SK-N-SH treated with all-trans-retinoic acid at 6 μM for 48 hours (cell line): Measurements from ENCODE around the gene SART1.

Source experiments
- ATAC-seq: fragments of 200-7000 bp; cut with Tn5 transposase; 3 replicates; pipeline ENCODE4 v1.9.1; 2020; ENCODE audit warnings: mild to moderate bottlenecking, moderate library complexity
- ARNTL ChIP-seq: fragments of 450-650 bp; formaldehyde crosslinking; IDR thresholded peaks from 2 replicates; pipeline ENCODE4 v1.5.0; 2020; ENCODE audit warnings: low read depth, mild to moderate bottlenecking, moderate library complexity, borderline replicate concordance
- BACH2 ChIP-seq: fragments of 250-450 bp; sonication (Bioruptor Pico); IDR thresholded peaks from 2 replicates; pipeline ENCODE4 v1.9.0; 2021; ENCODE audit warnings: mild to moderate bottlenecking, borderline replicate concordance
- CSDC2 ChIP-seq: fragments of 250-450 bp; sonication (Bioruptor Pico); IDR thresholded peaks from 2 replicates; pipeline ENCODE4 v1.5.0; 2020; ENCODE audit warnings: mild to moderate bottlenecking, moderate library complexity
- GLIS3 ChIP-seq: fragments of 250-450 bp; sonication (Bioruptor Pico); IDR thresholded peaks from 2 replicates; pipeline ENCODE4 v1.5.0; 2020; ENCODE audit warnings: mild to moderate bottlenecking, moderate library complexity
- ISL1 ChIP-seq: fragments of 250-450 bp; sonication (Bioruptor Pico); IDR thresholded peaks from 2 replicates; pipeline ENCODE4 v2.1.2; 2022; ENCODE audit warnings: mild to moderate bottlenecking, moderate library complexity
- OSR1 ChIP-seq: fragments of 250-450 bp; sonication (Bioruptor Pico); IDR thresholded peaks from 2 replicates; pipeline ENCODE4 v1.8.0; 2022; ENCODE audit warnings: moderate library complexity, mild to moderate bottlenecking, inconsistent platforms
- PPARA ChIP-seq: fragments of 250-450 bp; sonication (Bioruptor Pico); IDR thresholded peaks from 2 replicates; pipeline ENCODE4 v1.5.0; 2020; ENCODE audit warnings: mild to moderate bottlenecking, borderline replicate concordance
- RARB ChIP-seq: fragments of 250-450 bp; sonication (Bioruptor Pico); IDR thresholded peaks from 2 replicates; pipeline ENCODE4 v1.8.0; 2021; ENCODE audit warnings: mild to moderate bottlenecking, moderate library complexity
- SNAI2 ChIP-seq: fragments of 250-450 bp; sonication (Bioruptor Pico); IDR thresholded peaks from 2 replicates; pipeline ENCODE4 v1.5.0; 2020; ENCODE audit warnings: mild to moderate bottlenecking, moderate library complexity
- TCF4 ChIP-seq: fragments of 250-450 bp; sonication (Bioruptor Pico); IDR thresholded peaks from 2 replicates; pipeline ENCODE4 v1.8.0; 2021; ENCODE audit warnings: mild to moderate bottlenecking, moderate library complexity, borderline replicate concordance
- TOX ChIP-seq: fragments of 250-450 bp; sonication (Bioruptor Pico); IDR thresholded peaks from 2 replicates; pipeline ENCODE4 v1.8.0; 2021; ENCODE audit warnings: mild to moderate bottlenecking, moderate library complexity, borderline replicate concordance
- ZC3H10 ChIP-seq: fragments of 250-450 bp; sonication (Bioruptor Pico); IDR thresholded peaks from 2 replicates; pipeline ENCODE4 v1.5.1; 2021; ENCODE audit warnings: mild to moderate bottlenecking, moderate library complexity
- ZFP3 ChIP-seq: fragments of 250-450 bp; sonication (Bioruptor Pico); IDR thresholded peaks from 2 replicates; pipeline ENCODE4 v1.5.0; 2020; ENCODE audit warnings: mild to moderate bottlenecking, moderate library complexity
- ZFP30 ChIP-seq: fragments of 450-650 bp; formaldehyde crosslinking; IDR thresholded peaks from 2 replicates; pipeline ENCODE4 v1.5.0; 2022; ENCODE audit warnings: mild to moderate bottlenecking, moderate library complexity
- ZNF565 ChIP-seq: fragments of 450-650 bp; formaldehyde crosslinking; conservative IDR thresholded peaks from 2 replicates; pipeline ENCODE4 v1.5.0; 2020; ENCODE audit warnings: low read depth, mild to moderate bottlenecking, moderate library complexity
- ZNF70 ChIP-seq: fragments of 450-650 bp; formaldehyde crosslinking; IDR thresholded peaks from 2 replicates; pipeline ENCODE4 v1.5.0; 2020; ENCODE audit warnings: mild to moderate bottlenecking, moderate library complexity
- ZNF8 ChIP-seq: fragments of 450-650 bp; formaldehyde crosslinking; IDR thresholded peaks from 2 replicates; pipeline ENCODE4 v1.5.0; 2020; ENCODE audit warnings: mild to moderate bottlenecking, moderate library complexity
- TF ChIP-seq, protein P1 (sequence below): fragments of 250-450 bp; sonication (Bioruptor Pico); IDR thresholded peaks from 2 replicates; pipeline ENCODE4 v1.8.0; 2021; ENCODE audit warnings: low read depth, mild to moderate bottlenecking, moderate library complexity, borderline replicate concordance
- TF ChIP-seq, protein P2 (sequence below): fragments of 250-450 bp; sonication (Bioruptor Pico); IDR thresholded peaks from 2 replicates; pipeline ENCODE4 v1.8.0; 2020; ENCODE audit warnings: mild to moderate bottlenecking, moderate library complexity, borderline replicate concordance
- TF ChIP-seq, protein P3 (sequence below): fragments of 250-450 bp; sonication (Bioruptor Pico); IDR thresholded peaks from 2 replicates; pipeline ENCODE4 v1.5.1; 2021; ENCODE audit warnings: mild to moderate bottlenecking, moderate library complexity
- TF ChIP-seq, protein P4 (sequence below): fragments of 250-450 bp; sonication (Bioruptor Pico); IDR thresholded peaks from 2 replicates; pipeline ENCODE4 v1.5.0; 2020; ENCODE audit warnings: mild to moderate bottlenecking, moderate library complexity

Gene SART1

DNA sequence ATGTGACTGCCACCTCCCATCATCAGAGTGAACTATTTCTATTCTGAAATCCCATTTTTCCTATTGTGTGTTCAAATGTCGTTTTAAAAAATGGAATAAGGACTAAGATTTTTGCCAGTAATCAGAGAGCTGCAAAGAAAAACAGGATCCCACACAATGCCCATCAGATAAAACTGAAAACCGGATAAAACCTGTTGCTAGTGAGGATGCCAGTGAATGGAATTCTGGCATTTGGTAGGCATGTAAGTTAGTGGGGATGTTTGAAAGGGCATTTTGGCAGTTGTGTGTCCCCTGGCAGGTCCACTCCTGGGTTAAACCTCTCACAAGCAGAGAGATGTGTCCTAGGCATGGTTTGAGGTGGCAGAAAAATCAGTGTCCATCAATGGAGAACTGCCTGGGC lies 36.1 kb upstream of the SART1 start:
- peak; percentile 31; the same call in 2 of the 3 replicates for ATAC-seq
- TF ChIP-seq RARB: no peak
- TF ChIP-seq ZFP30: no peak
- TF ChIP-seq, protein P1, sequence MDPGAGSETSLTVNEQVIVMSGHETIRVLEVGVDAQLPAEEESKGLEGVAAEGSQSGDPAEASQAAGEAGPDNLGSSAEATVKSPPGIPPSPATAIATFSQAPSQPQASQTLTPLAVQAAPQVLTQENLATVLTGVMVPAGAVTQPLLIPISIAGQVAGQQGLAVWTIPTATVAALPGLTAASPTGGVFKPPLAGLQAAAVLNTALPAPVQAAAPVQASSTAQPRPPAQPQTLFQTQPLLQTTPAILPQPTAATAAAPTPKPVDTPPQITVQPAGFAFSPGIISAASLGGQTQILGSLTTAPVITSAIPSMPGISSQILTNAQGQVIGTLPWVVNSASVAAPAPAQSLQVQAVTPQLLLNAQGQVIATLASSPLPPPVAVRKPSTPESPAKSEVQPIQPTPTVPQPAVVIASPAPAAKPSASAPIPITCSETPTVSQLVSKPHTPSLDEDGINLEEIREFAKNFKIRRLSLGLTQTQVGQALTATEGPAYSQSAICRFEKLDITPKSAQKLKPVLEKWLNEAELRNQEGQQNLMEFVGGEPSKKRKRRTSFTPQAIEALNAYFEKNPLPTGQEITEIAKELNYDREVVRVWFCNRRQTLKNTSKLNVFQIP: no peak
- TF ChIP-seq, protein P2, sequence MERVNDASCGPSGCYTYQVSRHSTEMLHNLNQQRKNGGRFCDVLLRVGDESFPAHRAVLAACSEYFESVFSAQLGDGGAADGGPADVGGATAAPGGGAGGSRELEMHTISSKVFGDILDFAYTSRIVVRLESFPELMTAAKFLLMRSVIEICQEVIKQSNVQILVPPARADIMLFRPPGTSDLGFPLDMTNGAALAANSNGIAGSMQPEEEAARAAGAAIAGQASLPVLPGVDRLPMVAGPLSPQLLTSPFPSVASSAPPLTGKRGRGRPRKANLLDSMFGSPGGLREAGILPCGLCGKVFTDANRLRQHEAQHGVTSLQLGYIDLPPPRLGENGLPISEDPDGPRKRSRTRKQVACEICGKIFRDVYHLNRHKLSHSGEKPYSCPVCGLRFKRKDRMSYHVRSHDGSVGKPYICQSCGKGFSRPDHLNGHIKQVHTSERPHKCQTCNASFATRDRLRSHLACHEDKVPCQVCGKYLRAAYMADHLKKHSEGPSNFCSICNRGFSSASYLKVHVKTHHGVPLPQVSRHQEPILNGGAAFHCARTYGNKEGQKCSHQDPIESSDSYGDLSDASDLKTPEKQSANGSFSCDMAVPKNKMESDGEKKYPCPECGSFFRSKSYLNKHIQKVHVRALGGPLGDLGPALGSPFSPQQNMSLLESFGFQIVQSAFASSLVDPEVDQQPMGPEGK (CRISPR knock-in tag): no peak
- no peak for TF ChIP-seq SNAI2
- TF ChIP-seq OSR1 (CRISPR knock-in tag): no peak
- no peak for TF ChIP-seq PPARA (CRISPR knock-in tag)
- no peak for TF ChIP-seq ZFP3 (CRISPR knock-in tag)
- no peak for TF ChIP-seq ARNTL (CRISPR knock-in tag)
- no peak for TF ChIP-seq ZNF70 (CRISPR knock-in tag)
- no peak for TF ChIP-seq BACH2 (CRISPR knock-in tag)
- TF ChIP-seq, protein P3, sequence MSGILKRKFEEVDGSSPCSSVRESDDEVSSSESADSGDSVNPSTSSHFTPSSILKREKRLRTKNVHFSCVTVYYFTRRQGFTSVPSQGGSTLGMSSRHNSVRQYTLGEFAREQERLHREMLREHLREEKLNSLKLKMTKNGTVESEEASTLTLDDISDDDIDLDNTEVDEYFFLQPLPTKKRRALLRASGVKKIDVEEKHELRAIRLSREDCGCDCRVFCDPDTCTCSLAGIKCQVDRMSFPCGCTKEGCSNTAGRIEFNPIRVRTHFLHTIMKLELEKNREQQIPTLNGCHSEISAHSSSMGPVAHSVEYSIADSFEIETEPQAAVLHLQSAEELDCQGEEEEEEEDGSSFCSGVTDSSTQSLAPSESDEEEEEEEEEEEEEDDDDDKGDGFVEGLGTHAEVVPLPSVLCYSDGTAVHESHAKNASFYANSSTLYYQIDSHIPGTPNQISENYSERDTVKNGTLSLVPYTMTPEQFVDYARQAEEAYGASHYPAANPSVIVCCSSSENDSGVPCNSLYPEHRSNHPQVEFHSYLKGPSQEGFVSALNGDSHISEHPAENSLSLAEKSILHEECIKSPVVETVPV (CRISPR knock-in tag): no peak
- no peak for TF ChIP-seq ZNF565 (CRISPR knock-in tag)
- no peak for TF ChIP-seq TCF4 (CRISPR knock-in tag)
- TF ChIP-seq, protein P4, sequence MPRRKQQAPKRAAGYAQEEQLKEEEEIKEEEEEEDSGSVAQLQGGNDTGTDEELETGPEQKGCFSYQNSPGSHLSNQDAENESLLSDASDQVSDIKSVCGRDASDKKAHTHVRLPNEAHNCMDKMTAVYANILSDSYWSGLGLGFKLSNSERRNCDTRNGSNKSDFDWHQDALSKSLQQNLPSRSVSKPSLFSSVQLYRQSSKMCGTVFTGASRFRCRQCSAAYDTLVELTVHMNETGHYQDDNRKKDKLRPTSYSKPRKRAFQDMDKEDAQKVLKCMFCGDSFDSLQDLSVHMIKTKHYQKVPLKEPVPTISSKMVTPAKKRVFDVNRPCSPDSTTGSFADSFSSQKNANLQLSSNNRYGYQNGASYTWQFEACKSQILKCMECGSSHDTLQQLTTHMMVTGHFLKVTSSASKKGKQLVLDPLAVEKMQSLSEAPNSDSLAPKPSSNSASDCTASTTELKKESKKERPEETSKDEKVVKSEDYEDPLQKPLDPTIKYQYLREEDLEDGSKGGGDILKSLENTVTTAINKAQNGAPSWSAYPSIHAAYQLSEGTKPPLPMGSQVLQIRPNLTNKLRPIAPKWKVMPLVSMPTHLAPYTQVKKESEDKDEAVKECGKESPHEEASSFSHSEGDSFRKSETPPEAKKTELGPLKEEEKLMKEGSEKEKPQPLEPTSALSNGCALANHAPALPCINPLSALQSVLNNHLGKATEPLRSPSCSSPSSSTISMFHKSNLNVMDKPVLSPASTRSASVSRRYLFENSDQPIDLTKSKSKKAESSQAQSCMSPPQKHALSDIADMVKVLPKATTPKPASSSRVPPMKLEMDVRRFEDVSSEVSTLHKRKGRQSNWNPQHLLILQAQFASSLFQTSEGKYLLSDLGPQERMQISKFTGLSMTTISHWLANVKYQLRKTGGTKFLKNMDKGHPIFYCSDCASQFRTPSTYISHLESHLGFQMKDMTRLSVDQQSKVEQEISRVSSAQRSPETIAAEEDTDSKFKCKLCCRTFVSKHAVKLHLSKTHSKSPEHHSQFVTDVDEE: no peak
- TF ChIP-seq ISL1 (CRISPR knock-in tag): no peak
- no peak for TF ChIP-seq ZNF8
- TF ChIP-seq CSDC2: no peak
- TF ChIP-seq TOX (CRISPR knock-in tag): no peak

DNA sequence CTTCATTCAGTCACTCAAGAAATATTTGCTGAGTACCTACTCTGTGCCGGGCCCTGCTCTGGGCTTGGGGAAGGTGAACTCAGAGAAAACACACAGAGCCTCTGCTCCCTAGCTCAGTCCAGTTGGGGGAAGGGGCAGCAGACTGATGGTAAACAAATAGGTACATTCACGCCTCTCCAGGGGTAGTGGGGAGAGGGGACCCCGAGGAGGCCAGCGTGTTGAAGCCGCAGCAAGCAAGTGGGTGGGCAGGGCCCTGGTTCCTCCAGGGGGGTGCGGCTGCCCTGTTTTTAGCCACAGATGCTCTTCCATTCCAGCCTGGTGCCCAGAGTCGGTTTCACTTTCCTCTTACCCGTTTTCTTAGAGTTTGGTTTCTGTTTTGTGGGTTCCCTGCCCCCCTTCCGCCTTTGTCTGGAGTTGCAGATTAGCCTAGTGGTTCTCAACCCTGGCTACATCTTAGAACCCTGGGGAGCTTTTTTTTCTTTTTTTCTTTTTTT lies 33.6 kb upstream of the SART1 start:
- ATAC-seq: no peak
- TF ChIP-seq, protein P1: no peak
- TF ChIP-seq GLIS3 (CRISPR knock-in tag): no peak
- no peak for TF ChIP-seq CSDC2
- no peak for TF ChIP-seq TOX (CRISPR knock-in tag)
- no peak for TF ChIP-seq ARNTL (CRISPR knock-in tag)
- no peak for TF ChIP-seq ZC3H10 (CRISPR knock-in tag)

DNA sequence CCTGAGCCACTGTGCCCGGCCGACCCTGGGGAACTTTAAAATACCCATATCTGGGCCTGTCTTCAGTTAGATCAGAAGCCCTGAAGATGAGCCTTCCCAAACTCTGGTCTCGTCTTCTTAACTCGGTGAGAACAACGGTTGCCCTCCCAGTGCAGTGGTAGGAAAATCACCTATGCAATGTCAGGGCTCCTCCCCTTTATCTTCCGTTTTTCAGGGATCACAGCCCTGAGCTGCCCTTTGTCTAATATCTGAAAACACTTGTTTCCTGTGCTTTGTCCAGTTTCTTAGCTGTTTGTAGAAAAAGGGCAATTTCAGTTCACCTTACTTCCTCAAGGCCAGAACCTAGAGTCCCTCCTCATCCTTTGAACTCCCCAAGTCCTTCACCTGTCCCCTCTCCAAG lies 32.9 kb upstream of the SART1 start:
- TF ChIP-seq ZNF70 (CRISPR knock-in tag) (no peak), ZNF8 (no peak), ISL1 (CRISPR knock-in tag) (no peak), ZFP3 (CRISPR knock-in tag) (no peak), SNAI2 (no peak), PPARA (CRISPR knock-in tag) (no peak), ARNTL (CRISPR knock-in tag) (no peak)
- TF ChIP-seq, protein P4: no peak
- TF ChIP-seq, protein P3 (CRISPR knock-in tag): no peak
- TF ChIP-seq, protein P1: no peak
- ATAC-seq: no peak
